Measurements from ENCODE around the gene KIF21A.

Gene KIF21A

GRCh38 chr12:39277416-39277815 is 165.5 kb downstream of the KIF21A start:
- no peaks in the 10 kb centered on the region for H3K4me1 Mint-ChIP-seq
- no peak for DNase-seq
- H3K9me3 Mint-ChIP-seq = no peaks in the 10 kb centered on the region
- no peak overlapping the region for H3K27ac Mint-ChIP-seq
- no peak overlapping the region for H3K4me3 Mint-ChIP-seq
- no peaks in the 10 kb centered on the region for H3K36me3 Mint-ChIP-seq
- H3K27me3 Mint-ChIP-seq = peaks cover 0 to 5% of the 10 kb centered on the region in 2 donors
- ATAC-seq (replicated peaks) = peak; percentile 31 to 78

- Mint-ChIP-seq H3K9me3 (no peaks in the 10 kb centered on the region), H3K4me1 (no peaks in the 10 kb centered on the region), H3K27ac (no peak overlapping the region), H3K4me3 (no peak overlapping the region), H3K27me3 (peaks cover 0 to 5% of the 10 kb centered on the region in 2 donors), H3K36me3 (no peaks in the 10 kb centered on the region)
- ATAC-seq (replicated peaks) (no peak), DNase-seq (no peak)
Observed at GRCh38 chr12:39275846-39276245, 167.1 kb downstream of the KIF21A start.

GRCh38 chr12:39272871-39273655 is 169.9 kb downstream of the KIF21A start:
- no peak overlapping the region for H3K27ac Mint-ChIP-seq
- ATAC-seq (replicated peaks) (peak in 1 of 2 donors; percentile 29), DNase-seq (peak; percentile 3)
- H3K4me3 Mint-ChIP-seq = no peak overlapping the region
- no peaks in the 10 kb centered on the region for H3K4me1 Mint-ChIP-seq
- no peaks in the 10 kb centered on the region for H3K36me3 Mint-ChIP-seq
- no peaks in the 10 kb centered on the region for H3K9me3 Mint-ChIP-seq
- H3K27me3 Mint-ChIP-seq = peaks cover 0 to 5% of the 10 kb centered on the region in 2 donors

GRCh38 chr12:39269492-39269891 is 173.4 kb downstream of the KIF21A start:
- Mint-ChIP-seq H3K9me3 (peaks cover 0 to 2% of the 10 kb centered on the region in 2 donors), H3K4me3 (no peak overlapping the region), H3K27ac (no peak overlapping the region), H3K27me3 (peaks cover 0 to 2% of the 10 kb centered on the region in 2 donors), H3K36me3 (no peaks in the 10 kb centered on the region), H3K4me1 (no peaks in the 10 kb centered on the region)
- no peak for ATAC-seq (replicated peaks)
- DNase-seq = no peak

DNA sequence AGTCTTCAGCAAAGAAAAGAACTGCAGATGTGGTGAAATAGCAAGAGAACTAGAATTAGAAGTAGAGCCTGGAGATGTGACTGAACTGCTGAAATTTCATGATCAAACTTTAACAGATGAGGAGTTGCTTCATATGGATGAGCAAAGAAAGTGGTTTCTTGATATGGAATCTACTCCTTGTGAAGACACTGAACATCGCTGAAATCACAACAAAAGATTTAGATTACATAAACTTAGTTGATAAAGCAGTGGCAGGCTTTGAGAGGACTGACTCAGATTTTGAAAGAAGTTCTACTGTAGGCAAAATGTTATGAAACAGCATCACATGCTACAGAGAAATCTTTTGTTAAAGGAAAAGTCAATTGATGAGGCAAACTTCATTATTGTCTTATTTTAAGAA is 175.0 kb downstream of the KIF21A start:
- no peak overlapping the region for H3K27ac Mint-ChIP-seq
- no peaks in the 10 kb centered on the region for H3K36me3 Mint-ChIP-seq
- peaks cover 0 to 2% of the 10 kb centered on the region in 2 donors for H3K9me3 Mint-ChIP-seq
- no peak for ATAC-seq (replicated peaks)
- no peaks in the 10 kb centered on the region for H3K4me1 Mint-ChIP-seq
- DNase-seq = no peak
- H3K27me3 Mint-ChIP-seq = no peaks in the 10 kb centered on the region
- no peak overlapping the region for H3K4me3 Mint-ChIP-seq

GRCh38 chr12:39252628-39253027 is 190.3 kb downstream of the KIF21A start:
- DNase-seq (no peak), ATAC-seq (replicated peaks) (no peak)
- Mint-ChIP-seq H3K4me3 (no peak overlapping the region), H3K36me3 (no peaks in the 10 kb centered on the region), H3K4me1 (no peaks in the 10 kb centered on the region), H3K27me3 (no peaks in the 10 kb centered on the region), H3K27ac (no peak overlapping the region), H3K9me3 (peaks cover 0 to 1% of the 10 kb centered on the region in 2 donors)

Data from stimulated activated naive B cell treated with anti-CD40 and anti-IgM and Interleukin-4, amounts not matched to agents 10 μg/mL and 1 μg/mL and 100 μg/mL, for 72 hours (primary cell).